D721Med (cell line): ENCODE measurements around the gene UST.
"Not testable (repeated sequence)": the region's sequence is repeated elsewhere in the genome, so short reads cannot be mapped to it uniquely, and the experiment has no call there.

Experiments used
- DNase-seq: peaks from one replicate; pipeline ENCODE4 v3.0.0; 2011; ENCODE audit warnings: low spot score; ENCODE audit not compliant: insufficient read length
- FAIRE-seq: peaks from 2 replicates; lab custom pipeline; 2011; peaks lifted over from hg19 to GRCh38; lab: Jason Lieb, UNC
- TF ChIP-seq, protein P1 (sequence below): IDR thresholded peaks from 2 replicates; pipeline ENCODE4 v1.5.1; 2012; ENCODE audit warnings: mild to moderate bottlenecking, control low read depth; ENCODE audit not compliant: insufficient read depth; ENCODE audit errors: missing control alignments

UST gene

DNA sequence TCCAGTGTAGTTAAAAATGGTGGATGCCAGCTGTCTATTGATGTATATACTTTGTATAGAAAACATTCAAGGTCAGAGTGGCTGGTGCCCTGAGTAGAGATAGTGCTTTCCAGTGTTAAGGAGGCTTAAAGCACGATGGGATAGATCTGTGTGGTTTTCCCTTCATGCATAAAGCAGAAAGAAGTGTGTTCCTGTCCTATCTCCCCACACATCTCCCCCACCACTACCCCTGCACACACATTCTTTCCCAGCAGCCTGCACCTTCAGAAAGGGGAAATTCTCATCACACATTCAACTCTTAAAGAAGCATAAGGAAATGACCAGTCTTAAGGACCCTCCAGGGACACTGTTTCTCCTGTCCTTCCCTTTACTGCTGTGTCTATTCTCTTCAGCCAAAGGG, 349.0 kb downstream of the UST start:
- DNase-seq (no peak), FAIRE-seq (no peak)

DNA sequence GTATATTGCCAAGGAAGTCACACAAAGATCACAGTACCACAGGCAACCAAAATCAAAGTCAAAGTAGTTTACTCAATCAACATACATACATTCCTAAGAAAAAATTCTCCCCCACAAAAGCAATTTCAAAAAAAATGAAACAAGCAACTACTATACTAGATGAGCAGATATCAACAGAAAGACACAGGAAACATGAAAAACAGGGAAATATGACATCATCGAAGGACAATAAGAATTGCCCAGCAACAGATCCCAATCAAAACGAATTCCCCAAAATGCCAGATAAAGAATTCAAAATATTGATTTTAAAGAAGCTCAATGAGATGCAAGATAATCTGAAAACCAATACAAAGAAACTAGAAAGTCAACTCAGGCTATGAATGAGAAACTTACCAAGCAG, 351.0 kb downstream of the UST start:
- DNase-seq: no peak
- TF ChIP-seq, protein P1, sequence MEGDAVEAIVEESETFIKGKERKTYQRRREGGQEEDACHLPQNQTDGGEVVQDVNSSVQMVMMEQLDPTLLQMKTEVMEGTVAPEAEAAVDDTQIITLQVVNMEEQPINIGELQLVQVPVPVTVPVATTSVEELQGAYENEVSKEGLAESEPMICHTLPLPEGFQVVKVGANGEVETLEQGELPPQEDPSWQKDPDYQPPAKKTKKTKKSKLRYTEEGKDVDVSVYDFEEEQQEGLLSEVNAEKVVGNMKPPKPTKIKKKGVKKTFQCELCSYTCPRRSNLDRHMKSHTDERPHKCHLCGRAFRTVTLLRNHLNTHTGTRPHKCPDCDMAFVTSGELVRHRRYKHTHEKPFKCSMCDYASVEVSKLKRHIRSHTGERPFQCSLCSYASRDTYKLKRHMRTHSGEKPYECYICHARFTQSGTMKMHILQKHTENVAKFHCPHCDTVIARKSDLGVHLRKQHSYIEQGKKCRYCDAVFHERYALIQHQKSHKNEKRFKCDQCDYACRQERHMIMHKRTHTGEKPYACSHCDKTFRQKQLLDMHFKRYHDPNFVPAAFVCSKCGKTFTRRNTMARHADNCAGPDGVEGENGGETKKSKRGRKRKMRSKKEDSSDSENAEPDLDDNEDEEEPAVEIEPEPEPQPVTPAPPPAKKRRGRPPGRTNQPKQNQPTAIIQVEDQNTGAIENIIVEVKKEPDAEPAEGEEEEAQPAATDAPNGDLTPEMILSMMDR: no peak
- no peak for FAIRE-seq

More for the DNA sequence above, 349.0 kb downstream of the UST start:
- TF ChIP-seq, protein P1: no peak

DNA sequence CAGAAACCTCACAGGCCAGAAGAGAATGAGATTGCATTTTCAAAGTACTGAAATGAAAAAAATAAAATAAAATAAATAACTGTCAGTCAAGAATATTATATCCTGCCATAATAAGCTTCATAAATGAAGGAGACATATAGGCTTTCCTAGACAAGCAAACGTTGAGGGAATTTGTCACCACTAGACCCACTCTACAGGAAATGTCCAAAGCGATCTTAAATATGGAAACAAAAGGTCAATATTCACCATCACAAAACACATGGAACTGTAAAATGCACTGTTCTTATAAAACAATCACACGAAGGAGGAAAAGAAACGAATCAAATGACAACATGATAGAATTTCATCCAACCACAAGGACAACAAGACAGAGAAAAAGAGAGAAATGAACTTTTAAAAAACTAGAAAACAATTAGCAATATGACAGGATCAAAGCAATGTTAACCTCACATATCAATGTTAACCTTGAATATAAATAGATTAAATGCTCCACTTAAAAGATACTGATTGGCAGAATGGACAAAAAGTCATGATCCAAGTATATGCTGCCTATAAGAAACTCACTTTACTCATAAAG, 352.0 kb downstream of the UST start:
- TF ChIP-seq, protein P1: no peak
- no peak for FAIRE-seq

DNA sequence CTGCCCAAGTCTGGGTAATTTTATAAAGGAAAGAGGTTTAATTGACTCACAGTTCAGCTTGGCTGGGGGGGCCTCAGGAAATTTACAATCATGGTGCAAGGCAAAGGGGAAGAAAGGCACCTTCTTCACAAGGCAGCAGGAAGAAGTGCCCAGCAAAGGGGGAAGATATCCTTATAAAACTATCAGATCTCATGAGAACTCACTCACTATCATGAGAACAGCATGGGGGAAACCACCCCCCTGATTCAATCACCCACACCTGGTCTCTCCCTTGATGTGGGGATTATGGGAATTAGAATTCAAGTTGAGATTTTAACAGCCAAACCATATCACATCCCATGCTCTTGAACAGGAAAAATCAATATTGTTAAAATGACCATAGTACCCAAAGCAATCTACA, 355.5 kb downstream of the UST start:
- DNase-seq (no peak), FAIRE-seq (no peak)
- TF ChIP-seq, protein P1: no peak

More for the DNA sequence above, 352.0 kb downstream of the UST start:
- no peak for DNase-seq

DNA sequence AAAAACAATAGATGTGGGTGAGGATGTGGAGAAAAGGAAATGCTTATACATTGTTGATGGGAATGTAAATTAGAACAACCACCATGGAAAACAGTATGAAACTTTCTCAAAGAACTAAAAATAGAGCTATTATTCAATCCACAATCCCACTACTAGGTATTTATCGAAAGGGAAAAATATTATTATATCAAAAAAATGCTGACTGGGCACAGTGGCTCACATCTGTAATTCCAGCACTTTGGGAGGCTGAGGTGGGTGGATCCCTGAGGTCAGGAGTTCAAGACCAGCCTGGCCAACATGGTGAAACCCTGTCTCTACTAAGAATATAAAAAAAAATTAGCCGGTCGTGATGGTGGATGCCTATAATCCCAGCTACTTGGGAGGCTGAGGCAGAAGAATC, 357.1 kb downstream of the UST start:
- FAIRE-seq, DNase-seq: not testable (repeated sequence)

DNA sequence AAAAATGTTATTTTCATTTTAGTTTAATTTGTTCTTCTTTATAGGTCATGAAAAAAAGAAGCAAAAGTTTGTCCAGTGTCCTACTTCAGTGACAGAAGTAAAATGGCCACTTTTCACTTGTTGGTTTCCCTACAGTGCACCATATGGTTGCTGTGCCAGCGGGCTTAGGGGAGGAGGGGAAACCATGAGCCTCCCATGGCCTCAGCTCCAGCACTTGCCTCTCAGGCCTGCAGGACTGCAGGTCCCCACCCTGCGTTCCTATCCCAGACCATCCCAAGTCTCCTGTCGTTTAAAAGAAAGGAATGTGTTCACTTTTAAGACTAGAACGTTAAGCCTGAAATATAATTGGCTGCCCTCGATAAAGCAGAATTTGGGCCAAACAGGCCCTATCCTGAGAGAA, 360.7 kb downstream of the UST start:
- TF ChIP-seq, protein P1: no peak
- FAIRE-seq: no peak
- no peak for DNase-seq

DNA sequence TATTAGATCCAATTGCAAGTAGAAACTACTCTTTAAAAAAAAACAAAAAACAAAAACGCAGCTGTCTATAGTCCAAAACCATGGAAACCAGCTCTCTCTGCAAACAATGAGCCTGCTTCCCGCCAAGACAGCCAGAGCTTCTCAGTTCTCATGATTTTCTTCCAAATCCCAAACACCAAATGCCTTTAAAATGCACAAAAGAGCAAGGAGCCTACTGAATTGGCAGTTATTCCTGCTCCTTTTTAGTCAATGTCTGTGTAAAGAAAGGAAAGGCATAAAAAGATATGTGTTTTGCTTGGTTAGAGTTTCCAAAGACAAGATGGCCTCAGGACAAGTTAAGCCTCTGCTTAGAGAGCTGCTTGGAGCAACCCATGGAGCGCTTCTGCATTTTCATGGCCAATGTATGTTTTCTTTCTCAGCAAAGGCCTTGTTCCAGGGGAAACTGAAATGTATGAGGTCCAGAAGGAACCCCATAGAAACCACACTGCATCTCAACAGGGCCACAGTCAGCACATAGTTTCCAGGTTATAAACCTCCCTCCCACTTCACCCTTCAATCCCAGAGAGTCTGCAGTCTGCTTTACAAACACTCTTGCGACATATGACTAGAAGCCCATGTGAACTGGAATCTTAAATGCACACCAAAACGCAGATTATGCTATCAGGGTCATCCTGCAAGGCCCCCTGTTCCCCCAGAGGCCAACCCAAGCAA, 361.4 kb downstream of the UST start:
- TF ChIP-seq, protein P1: no peak
- no peak for FAIRE-seq
- no peak for DNase-seq

DNA sequence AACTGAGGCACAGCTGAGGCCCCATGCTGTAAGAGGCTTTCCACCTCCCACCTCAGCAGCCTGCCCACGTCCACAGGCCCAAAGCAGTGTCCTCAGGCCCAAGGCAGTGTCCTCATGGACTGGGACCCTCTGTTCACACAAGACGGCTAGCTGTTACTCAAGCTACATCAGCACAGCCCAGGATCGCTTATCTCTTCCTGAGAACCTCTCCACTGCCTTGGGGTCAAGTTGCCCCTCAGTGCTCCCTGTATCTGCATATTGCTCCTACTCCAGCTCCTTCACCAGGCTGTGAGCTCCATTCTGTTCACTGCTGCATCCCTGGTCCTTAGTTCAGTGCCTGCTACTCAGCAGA, 361.9 kb downstream of the UST start:
- no peak for DNase-seq
- FAIRE-seq: no peak
- TF ChIP-seq, protein P1: no peak
